GM19025 (cell line): ENCODE results near the gene LSP1.

ENCODE experiments used
- ATAC-seq: cut with Tn5 transposase; IDR thresholded peaks from one replicate; pipeline ENCODE4 v1.9.1; 2021; ENCODE audit warnings: mild to moderate bottlenecking, low read depth, moderate library complexity; ENCODE audit not compliant: unreplicated experiment

LSP1 gene

DNA sequence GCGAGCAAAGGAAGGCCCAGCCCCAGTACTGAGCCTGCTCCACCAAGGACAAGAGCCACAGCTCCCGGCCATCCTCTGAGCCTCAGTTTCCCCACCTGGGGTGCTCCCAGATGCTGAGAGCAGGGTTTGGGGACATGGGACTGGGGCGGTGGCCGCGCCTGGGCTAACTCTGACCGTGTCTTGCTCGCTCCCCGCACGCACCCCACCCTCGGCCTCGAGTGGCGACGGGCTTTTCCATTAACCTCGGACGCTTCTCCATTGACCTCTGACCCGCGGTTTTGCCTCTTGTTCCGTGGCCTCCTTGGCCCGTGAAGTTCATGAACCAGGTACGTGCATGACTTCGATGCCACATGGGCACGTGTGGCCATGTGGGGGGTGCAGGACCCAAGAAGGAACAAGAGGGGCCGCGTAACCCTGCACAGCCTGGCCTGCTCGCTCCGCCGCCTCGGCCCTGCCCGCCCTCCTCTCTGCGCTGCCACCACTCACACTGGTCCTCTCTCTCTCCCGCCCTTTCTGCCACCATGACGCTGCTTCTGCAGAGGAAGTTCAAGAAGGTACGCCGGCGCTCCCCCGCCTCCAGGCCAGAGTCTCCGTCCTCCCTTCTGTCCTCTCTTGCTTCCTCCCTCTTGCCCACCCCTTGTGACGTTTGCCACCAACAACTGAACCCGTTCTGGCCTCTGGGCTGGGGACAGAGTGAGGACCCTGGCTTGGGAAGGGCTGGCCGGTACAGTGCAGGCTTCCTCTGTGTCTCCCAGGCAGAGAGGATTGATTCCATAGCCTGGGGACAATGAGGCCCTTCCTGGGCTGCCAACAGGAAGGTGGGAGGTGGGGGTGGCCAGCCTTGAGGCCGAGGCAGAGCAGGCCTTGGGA, 73.5 kb downstream of the LSP1 start:
- no peak for ATAC-seq

DNA sequence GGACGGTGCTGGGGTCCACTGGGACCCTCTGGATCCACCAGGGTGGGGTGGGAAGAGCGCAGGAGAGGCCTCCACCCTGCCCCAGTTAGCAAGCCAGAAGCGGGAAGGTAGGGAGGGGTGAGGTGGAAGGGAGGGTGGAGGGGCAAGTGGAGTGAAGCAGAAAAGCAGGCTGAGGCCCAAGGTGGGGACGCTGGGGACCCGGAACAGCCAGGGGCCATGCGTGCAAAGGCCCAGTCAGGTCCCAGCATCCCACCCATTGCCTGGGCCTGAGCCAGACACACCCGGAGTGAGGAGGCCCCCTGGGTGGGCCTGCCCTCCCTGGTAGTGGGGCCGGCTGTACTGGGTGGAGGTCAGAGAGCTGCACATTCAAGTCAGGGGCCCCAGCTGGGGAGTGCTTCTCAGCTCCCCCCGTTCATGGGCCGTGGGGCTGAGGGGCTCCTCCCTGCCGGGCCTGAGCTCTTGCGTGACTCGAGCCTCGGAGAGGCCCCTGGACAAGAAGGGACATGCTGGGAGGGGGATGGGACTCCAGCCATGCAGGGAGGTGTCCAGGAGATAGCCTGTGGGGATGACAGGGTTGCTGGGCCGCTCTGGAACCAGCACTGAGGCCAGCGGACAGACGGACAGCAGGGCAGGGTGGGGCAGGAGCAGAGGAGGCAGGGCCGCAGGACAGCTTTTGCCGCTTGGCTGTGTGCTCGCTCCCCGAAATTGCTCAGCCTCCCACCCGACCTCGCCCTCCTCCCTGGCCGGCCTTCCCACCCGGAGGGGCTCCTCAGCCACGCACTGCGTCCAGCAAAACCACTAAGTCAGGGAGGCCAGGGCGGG, 74.4 kb downstream of the LSP1 start:
- ATAC-seq = no peak

DNA sequence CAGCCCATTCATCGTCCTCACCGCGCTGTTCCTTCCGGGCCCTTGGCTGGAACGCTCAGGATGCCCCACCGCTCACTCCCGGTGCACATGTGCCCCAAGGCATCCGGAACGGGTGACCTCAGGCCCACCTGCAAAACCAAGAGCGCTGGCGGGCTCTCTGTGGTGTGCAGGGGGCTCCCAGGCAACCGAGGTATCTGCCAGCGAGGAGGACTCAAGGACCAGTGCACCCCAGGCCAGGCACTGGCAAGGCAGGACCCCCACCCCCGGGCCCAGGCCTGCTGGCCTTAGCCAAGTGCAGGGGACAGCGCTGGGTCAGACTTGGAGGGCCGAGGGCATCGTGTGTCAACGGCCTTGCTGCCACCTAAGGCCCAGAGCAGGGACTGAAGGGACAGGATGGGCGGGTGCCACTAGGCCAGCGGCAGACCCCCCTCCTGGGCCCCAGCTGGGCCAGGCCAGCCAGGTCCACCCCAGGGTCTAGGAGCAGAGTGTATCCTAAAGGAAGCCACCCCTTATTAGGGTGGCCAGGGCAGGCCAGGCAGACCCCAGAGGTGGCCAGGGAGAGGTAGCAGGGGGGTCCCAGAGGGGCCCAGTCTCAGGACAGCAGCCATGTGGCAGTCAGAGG, 75.1 kb downstream of the LSP1 start:
- no peak for ATAC-seq

DNA sequence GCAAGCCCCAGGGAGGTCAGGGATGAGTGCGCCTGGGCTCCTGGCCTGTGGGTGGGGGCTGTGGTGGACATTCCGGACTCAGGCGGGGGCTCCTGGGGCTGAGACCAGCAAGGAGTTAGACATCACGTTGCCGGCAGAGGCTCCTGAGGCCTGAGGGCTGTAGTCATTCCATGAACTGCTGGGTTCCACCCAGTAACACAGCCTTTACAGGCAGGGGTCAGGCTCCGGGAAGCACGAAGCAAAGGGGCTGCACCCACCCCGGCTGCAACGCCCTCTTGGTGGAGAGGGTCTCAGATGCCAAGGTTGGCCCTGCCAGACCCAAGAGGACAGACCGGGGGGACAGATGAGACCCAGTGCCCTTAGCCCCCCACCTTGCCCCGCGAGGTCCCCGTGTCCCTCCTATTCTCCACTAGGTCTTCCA, 75.6 kb downstream of the LSP1 start:
- ATAC-seq = no peak

DNA sequence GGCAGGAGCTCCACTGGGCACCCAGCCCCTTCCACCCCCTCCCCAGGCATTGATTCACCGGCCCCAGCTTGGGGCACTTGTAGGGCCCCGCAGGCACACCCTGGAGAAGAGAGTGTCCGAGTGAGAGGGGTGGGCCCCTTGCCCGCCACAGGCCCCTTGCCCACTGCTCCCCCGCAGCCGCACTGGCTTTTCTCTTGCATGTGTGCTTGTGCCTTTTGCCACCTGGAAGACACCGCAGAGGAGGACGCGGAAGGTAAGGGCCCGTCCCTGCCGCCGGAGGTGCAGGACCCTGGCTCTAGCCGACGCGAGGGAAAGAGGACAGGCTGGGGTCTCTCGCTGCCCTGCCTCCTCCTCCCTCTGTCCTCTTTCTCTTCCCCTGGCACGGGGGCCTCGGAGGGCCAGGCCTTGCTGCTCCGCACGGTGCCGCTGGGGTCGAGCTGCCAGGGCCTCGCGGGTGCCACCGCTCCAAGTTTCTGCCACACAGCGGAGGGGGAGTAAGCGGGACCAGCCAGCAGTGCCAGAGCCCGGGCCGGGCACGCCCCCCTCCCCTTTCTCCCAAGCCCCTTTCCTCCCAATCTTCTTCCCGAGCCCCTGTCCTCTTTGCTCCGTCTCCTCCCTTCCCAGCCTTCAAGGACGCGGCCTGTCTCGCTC, 76.1 kb downstream of the LSP1 start:
- no peak for ATAC-seq

DNA sequence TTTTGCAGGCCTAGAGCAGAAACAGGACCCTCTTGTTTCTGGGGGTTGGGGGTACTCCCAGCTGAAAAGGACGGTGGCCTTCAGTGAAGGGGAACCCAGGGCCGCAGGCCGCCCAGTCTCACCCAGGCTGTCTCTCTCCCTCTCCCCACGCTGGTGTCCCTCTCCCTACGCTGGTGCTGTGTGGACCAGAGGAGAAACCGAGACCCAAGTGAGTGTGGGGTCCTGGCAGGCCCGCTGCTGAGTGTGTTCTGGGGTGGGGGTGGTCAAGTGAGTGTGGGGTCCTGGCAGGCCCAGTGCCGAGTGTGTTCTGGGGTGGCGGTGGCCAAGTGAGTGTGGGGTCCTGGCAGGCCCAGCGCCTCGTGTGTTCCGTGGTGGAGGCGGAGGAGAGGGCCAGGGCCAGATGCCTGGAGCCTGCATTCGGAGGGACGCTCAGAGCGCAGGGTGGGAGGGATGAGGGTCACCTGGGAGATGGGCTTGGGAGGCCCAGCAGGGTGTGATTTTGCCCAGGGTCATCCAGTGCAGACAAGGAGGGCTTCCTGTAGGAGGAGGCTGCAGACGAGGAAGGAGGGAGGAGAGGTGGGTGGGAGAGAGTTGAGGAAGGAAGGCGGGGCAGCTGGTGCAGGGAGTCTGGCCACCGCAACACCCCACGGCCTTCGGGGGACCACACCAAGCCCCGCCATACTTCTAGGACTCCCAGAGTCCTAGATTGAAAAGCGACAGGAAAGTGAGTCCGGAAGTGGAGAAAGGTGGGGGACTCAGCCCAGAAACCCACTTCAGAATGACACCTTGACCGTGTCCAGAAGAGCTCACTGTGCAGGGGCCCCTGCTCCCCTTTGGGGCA, 77.0 kb downstream of the LSP1 start:
- ATAC-seq = no peak

DNA sequence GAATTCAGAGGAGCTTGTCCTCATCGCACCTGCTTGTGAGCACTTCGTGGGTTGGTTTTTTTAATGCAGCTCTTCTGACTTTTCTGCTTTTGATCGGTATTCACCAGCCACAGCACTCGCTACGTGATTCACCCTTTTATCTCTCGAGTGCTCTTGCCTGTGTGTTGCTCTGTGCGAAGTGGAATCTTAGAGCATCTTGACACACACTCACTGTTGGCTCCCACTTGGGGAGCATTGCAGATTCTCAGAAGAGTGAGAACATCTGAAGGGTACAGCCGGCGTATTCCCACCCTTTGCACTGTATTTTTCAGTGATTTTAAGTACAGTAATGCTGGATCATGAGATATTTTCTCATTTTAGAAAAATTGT, 77.6 kb downstream of the LSP1 start:
- ATAC-seq = no peak

DNA sequence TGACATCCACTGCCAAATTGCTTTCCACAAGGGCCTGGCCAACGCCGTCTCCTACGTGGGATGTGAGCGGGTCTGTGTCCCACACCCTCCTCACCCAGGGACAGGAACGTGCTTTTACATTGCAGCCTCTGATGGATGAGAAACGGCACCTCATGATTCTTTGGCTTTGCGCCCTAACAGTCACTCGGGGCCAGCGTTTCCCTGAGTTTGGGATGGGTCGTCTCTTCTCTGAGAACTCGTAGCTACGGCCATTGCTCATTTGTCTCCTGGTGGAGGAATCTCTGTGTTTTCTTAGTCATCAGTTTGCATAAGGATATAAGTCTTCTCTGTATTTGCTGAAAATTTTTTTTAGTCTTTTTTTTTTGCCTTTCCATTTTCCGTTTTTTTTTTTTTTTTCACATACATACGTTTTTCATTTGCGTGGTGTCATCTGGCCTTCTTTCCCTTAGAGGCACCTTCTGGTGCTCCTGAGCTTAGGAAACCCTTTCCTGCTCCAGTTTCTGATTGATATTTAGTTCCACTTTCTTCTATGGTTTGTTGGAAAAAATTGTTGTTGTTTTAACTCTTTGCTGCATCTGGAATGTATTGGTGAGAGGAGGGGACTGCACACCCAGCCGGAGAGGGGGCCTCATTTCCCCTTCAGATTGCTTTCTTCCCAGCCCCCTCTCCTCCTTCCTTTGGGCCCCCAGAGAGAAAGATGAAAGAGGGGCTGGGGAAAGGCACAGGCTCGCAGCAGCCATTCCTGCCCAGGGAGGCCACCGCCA, 78.6 kb downstream of the LSP1 start:
- ATAC-seq = no peak

DNA sequence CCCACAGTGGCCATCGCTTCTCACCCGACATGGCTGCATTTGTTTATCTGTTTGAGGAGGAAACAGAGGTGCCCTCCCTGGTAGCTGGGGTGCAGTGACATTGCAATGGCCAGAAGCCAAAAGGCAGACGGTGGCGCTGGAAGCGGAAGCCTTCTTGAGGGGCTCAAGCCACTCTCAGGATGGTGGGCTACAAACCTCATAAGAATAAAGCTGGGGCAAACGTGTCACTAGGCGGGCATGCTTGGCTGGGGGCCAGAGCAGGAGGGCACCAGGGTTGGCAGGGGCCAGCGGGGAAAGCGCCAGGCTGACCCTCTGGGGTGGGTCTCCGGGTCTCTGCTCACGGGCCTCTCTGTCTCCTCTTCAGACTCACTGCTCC, 79.2 kb downstream of the LSP1 start:
- no peak for ATAC-seq

DNA sequence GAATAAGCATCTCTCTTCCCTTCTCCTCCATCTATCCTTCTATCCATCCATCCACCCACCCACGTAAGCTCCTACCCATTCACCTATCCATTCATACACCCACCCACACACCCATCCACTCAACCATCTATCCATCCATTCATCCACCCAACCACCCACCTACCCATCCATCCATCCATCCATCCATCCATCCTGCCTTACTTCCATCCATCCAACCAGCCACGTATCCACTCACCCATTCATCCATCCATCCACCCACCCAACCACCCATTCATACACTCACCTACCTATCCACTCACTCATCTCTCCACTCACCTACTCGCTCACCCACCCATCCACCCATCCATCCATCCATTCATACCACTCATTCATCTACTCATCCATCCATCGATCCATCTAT, 79.8 kb downstream of the LSP1 start:
- ATAC-seq = no peak

DNA sequence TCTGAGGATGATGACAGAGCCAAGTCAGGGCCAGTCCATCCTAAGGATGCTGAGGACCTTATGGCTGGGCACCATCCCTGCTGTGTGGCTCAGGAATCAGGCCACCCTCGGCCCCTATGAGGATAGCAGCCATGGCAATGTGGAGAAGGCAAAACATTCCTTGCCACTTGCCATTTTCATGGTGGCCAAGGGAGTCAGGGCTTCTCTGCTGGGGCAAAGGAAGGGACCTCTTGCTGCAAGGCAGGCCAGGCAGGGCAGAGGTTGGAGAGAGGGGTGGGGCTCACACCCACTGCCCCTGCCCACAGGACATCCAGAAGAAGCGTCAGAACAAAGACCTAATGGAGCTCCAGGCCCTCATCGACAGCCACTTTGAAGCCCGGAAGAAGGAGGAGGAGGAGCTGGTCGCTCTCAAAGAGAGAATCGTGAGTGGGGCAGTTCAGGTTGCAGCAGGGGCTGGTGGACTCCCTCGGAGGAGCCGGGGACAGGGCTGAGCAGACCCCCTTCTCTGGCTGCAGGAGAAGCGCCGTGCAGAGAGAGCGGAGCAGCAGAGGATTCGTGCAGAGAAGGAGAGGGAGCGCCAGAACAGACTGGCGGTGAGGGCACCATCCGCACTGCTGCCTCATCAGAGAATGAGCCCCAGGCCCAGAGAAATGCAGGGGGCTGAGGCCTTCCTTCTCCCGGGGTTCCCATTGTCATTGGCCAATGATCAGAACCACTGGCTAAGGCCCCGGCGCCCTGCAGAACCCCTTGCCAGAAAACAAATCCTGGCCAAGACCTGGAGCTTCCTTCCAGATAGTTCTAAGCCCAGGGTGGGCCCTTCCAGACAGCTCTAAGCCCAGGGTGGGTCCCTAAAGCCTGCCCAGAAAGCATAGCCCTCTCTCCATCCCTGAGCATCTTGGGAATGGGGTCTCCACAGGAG, 80.8 kb downstream of the LSP1 start:
- ATAC-seq = no peak

DNA sequence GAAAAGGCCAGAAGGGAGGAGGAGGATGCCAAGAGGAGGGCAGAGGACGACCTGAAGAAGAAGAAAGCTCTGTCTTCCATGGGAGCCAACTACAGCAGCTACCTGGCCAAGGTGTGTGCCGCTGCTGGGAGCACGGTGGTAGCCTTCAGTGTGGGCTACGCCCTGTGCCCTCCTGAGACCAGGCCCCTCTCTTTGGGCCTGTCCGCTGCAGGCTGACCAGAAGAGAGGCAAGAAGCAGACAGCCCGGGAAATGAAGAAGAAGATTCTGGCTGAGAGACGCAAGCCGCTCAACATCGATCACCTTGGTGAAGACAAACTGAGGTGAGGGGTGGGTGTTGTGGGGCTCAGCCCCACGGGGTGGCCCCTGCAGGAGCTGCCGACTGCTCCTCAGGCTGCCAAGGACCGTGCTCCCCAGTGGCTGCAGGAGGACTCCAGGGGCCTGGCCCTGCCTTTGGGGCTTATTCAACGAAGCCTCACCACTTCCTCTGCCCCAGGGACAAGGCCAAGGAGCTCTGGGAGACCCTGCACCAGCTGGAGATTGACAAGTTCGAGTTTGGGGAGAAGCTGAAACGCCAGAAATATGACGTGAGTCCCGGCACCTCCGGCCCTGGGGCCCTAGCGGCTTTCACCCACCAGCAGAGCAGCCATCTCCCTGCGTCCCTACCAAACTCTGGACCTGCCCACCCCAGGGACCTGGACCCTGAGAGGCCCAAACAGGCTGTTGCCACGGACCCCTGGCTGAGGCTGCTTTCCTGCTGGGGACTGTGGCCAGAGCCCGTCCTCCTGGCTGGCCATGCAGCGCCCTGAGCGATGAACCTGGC, 81.7 kb downstream of the LSP1 start:
- ATAC-seq = no peak

DNA sequence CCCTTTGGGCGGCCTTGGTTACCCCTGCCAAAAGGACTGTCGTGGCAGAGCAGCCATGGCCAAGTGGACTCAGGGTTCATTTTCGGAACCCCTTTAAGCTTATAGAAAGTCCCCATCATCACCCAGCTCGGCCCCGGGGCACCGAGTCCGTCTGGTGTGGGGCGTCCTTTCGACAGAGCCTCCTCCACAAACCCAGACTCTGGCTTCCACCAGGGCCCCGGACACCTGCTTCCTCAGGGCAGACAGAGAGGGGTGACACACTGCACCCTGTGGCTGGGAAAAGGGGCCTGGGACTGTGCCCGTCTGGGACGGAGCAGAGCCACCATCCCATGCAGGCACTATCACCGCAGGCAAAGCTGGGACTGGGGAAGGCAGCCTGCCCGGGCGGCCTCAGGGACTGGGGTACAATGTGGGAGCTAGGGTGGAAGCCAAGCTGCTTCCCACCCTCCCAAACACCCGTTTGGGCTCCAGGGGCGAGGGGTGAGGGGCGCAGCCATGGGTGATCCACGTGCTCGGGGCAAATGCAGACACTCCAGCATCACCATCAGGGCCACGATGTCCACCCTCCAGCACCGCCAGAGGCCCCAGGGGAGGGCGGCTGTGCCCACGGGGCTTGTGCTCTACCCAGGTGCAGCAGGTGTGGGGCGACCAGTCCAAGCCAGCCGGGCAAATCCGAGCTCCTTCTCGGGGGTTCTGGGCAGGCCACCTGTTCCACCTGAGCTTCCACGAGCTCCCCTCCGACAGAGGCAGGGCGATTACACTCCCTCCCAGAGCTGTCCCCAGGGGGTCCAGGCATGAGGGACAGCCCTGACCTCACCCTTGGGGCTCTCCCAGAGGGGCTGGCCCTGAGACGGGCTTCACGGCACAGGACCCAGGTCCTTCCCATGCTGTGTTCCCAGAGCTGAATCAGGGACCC, 82.5 kb downstream of the LSP1 start:
- no peak for ATAC-seq

DNA sequence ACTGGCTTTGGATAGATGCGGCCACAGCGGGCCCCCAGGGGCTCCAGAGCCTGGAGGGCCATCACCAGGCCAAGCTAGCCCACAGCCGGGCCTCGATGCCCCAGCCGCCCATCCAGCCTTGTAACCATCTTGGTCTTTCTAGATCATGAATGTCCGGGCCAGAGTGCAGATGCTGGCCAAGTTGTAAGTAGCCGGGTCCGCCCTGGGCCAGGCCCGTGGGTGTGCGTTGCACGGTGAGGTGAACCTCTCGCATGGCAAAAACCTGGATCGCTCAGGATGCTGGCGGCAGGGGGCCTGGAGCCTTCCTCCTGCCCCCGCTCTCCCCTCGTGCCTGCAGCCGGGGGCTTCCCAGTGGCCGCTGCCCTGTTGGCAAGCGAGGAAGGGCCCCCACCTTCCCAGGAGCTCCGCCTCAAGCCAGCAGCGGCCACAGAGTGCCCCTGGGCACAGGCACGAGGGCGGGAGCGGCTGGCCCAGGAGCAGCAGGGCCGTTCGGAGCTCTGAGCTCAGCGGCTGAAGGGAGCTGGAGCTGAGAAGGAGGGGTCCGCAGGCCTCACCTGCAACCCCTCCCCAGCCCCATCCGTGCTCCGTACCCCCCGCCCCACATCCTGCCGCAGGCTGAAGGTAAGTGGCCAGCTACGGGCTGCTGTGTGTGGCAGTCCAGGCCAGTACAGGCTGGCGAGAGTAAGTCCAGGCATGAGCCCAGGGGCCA, 83.3 kb downstream of the LSP1 start:
- no peak for ATAC-seq

DNA sequence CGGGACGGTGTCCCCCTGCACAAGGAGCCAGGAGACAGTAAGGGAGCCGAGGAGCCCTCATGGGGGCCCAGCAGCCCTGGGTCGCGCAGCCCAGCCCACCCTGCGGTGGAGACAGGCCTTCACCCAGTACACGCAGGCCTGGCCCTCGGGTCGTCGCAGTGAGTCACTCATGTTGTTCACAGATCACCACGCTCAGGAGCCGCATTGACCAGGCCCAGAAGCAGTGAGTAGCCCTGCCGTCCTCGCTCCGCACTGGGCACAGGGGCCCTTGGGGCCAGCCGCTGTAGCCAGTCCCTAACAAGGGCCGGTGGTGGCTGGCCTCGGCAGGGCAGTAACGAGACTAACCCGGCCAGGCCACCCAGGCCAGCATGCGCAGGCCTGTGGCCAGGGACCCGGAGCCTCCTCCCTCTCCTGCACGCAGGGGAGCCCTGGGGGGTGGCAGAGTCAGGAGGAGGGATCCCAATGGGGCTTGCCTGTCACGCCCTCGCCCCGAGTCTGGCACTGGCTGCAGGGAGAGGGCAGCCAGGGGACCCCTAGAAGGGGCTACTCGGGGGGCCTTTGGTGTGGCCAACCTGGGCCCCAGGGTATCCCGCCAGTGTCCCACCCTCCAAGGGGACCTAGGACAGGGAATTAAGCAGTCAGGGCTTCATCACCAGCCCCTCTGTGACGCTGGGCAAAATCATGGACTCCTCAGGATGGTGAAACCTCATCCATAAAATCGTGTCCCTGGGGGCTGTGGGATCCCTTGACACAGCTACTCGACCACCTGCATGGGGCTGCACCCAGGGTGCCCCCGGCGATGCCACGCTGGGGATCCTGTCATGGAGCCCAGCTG, 84.1 kb downstream of the LSP1 start:
- no peak for ATAC-seq
